ENCODE data around the gene LONP1.
A peak's percentile ranks its signal among the peaks of the same experiment; 100 is the strongest.
"Not testable (repeated sequence)": the region's sequence is repeated elsewhere in the genome, so short reads cannot be mapped to it uniquely, and the experiment has no call there.

Gene LONP1

GRCh38 chr19:5744999-5745398 lies 25.1 kb upstream of the LONP1 start:
- H3K4ac ChIP-seq (ENCODE audit: low read depth in 1 of 2, low read length in 2 of 2); H3K23ac ChIP-seq (ENCODE audit: low read length in 2 of 2); DNase-seq; H3K9me3 ChIP-seq (ENCODE audit: control insufficient read depth, low read length); H3K4me1 ChIP-seq (ENCODE audit: control insufficient read depth, insufficient read depth, low read depth, low read length); H2BK120ac ChIP-seq (ENCODE audit: low read depth, low read length); H2AFZ ChIP-seq (ENCODE audit: low read depth, low read length); H3K14ac ChIP-seq (ENCODE audit: low read length in 2 of 2); H3K9ac ChIP-seq (ENCODE audit: low read length); H4K8ac ChIP-seq (ENCODE audit: low read length); H2BK12ac ChIP-seq (ENCODE audit: low read length in 2 of 2); H3K4me2 ChIP-seq (ENCODE audit: low read length, poor library complexity, severe bottlenecking); H3K27ac ChIP-seq (ENCODE audit: low read length, poor library complexity, severe bottlenecking); H3K36me3 ChIP-seq (ENCODE audit: control insufficient read depth in 1 of 2, insufficient read depth in 2 of 2, low read depth in 1 of 2, low read length in 2 of 2); H4K91ac ChIP-seq (ENCODE audit: low read length); H2AK5ac ChIP-seq (ENCODE audit: low read length, severe bottlenecking); H3K18ac ChIP-seq (ENCODE audit: low read depth in 1 of 2, low read length in 2 of 2); H2BK5ac ChIP-seq (ENCODE audit: low read depth, low read length, poor library complexity, severe bottlenecking); H3K79me1 ChIP-seq (replicated peaks; ENCODE audit: low read length, poor library complexity, severe bottlenecking); H3K4me3 ChIP-seq (ENCODE audit: insufficient read depth in 1 of 2, low read depth in 1 of 2, low read length in 2 of 2); H2BK15ac ChIP-seq (ENCODE audit: low read depth, poor library complexity, severe bottlenecking): not testable (repeated sequence)
- H3K27me3 ChIP-seq (ENCODE audit: control insufficient read depth in 1 of 2, insufficient read depth in 1 of 2, low read length in 2 of 2) = peaks cover 5 to 25% of the 10 kb centered on the region in 2 experiments
- WGBS = 88% methylated on average over 5 of the region's 10 CpGs

DNA sequence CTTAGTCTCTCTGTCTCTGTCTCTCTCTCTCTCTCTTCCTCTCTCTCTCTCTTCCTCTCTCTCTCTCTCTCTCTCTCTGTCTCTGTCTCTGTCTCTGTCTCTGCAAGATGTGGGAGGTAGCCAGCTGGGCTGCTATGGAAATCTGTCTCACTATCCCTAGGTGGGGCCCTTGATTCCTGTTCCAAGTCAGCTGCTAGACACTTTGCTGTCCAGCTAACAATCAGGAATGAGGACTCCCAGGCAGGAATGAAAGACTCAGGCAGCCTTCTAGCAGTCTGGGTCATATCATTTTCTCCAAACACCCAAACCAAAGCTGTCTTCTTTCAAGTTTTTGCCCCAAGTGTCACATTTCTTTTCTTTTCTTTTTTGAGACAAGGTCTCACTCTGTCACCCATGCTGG lies 23.7 kb upstream of the LONP1 start:
- H2BK15ac ChIP-seq (ENCODE audit: low read depth, poor library complexity, severe bottlenecking) = no peak overlapping the region
- no peak overlapping the region for H3K4ac ChIP-seq (ENCODE audit: low read depth in 1 of 2, low read length in 2 of 2)
- H3K4me2 ChIP-seq (ENCODE audit: low read length, poor library complexity, severe bottlenecking) = no peak overlapping the region
- no peak overlapping the region for H2BK12ac ChIP-seq (ENCODE audit: low read length in 2 of 2)
- no peak overlapping the region for H3K14ac ChIP-seq (ENCODE audit: low read length in 2 of 2)
- H3K36me3 ChIP-seq (ENCODE audit: control insufficient read depth in 1 of 2, insufficient read depth in 2 of 2, low read depth in 1 of 2, low read length in 2 of 2) = no peaks in the 10 kb centered on the region
- no peak overlapping the region for H4K8ac ChIP-seq (ENCODE audit: low read length)
- DNase-seq = peak; percentile 11
- H2BK120ac ChIP-seq (ENCODE audit: low read depth, low read length) = no peak overlapping the region
- H2AK5ac ChIP-seq (ENCODE audit: low read length, severe bottlenecking) = no peak overlapping the region
- no peak overlapping the region for H3K4me3 ChIP-seq (ENCODE audit: insufficient read depth in 1 of 2, low read depth in 1 of 2, low read length in 2 of 2)
- H2BK5ac ChIP-seq (ENCODE audit: low read depth, low read length, poor library complexity, severe bottlenecking) = no peak overlapping the region
- no peak overlapping the region for H3K23ac ChIP-seq (ENCODE audit: low read length in 2 of 2)
- H3K27me3 ChIP-seq (ENCODE audit: control insufficient read depth in 1 of 2, insufficient read depth in 1 of 2, low read length in 2 of 2) = peaks cover 5 to 21% of the 10 kb centered on the region in 2 experiments
- no peaks in the 10 kb centered on the region for H3K79me1 ChIP-seq (replicated peaks; ENCODE audit: low read length, poor library complexity, severe bottlenecking)
- H3K9ac ChIP-seq (ENCODE audit: low read length) = no peak overlapping the region
- no peak overlapping the region for H3K27ac ChIP-seq (ENCODE audit: low read length, poor library complexity, severe bottlenecking)
- peaks cover 3% of the 10 kb centered on the region for H3K4me1 ChIP-seq (ENCODE audit: control insufficient read depth, insufficient read depth, low read depth, low read length)
- H2AFZ ChIP-seq (ENCODE audit: low read depth, low read length) = no peak overlapping the region
- H3K18ac ChIP-seq (ENCODE audit: low read depth in 1 of 2, low read length in 2 of 2) = no peak overlapping the region
- no peaks in the 10 kb centered on the region for H3K9me3 ChIP-seq (ENCODE audit: control insufficient read depth, low read length)
- H4K91ac ChIP-seq (ENCODE audit: low read length) = no peak overlapping the region

DNA sequence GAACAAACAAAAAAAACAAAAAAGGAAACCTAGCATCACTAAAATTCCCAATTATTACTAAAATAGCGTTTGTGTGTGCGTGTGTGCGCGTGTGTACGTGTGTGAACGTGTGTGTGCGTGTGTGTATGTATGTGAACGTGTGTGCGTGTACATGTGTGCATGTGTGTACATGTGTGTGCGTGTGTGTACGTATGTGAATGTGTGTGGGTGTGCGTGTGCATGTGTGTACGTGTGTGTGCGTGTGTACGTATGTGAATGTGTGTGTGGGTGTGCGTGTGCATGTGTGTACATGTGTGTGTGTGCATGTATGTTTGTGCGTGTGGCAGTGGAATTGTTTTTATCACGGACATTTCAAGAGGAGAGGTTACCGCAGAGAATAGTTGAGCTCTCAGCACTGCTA lies 22.1 kb upstream of the LONP1 start:
- Histone ChIP-seq H3K4me3 (ENCODE audit: insufficient read depth in 1 of 2, low read depth in 1 of 2, low read length in 2 of 2) (no peak overlapping the region), H4K91ac (ENCODE audit: low read length) (no peak overlapping the region), H3K4me1 (ENCODE audit: control insufficient read depth, insufficient read depth, low read depth, low read length) (peaks cover 3% of the 10 kb centered on the region), H2AK5ac (ENCODE audit: low read length, severe bottlenecking) (no peak overlapping the region), H2BK5ac (ENCODE audit: low read depth, low read length, poor library complexity, severe bottlenecking) (no peak overlapping the region), H3K4ac (ENCODE audit: low read depth in 1 of 2, low read length in 2 of 2) (no peak overlapping the region), H2BK12ac (ENCODE audit: low read length in 2 of 2) (no peak overlapping the region), H3K4me2 (ENCODE audit: low read length, poor library complexity, severe bottlenecking) (no peak overlapping the region), H3K9ac (ENCODE audit: low read length) (no peak overlapping the region), H3K23ac (ENCODE audit: low read length in 2 of 2) (no peak overlapping the region), H2BK15ac (ENCODE audit: low read depth, poor library complexity, severe bottlenecking) (no peak overlapping the region), H3K79me1 (replicated peaks; ENCODE audit: low read length, poor library complexity, severe bottlenecking) (no peaks in the 10 kb centered on the region), H4K8ac (ENCODE audit: low read length) (no peak overlapping the region), H3K36me3 (ENCODE audit: control insufficient read depth in 1 of 2, insufficient read depth in 2 of 2, low read depth in 1 of 2, low read length in 2 of 2) (no peaks in the 10 kb centered on the region), H3K9me3 (ENCODE audit: control insufficient read depth, low read length) (no peaks in the 10 kb centered on the region), H3K18ac (ENCODE audit: low read depth in 1 of 2, low read length in 2 of 2) (no peak overlapping the region), H2BK120ac (ENCODE audit: low read depth, low read length) (no peak overlapping the region), H2AFZ (ENCODE audit: low read depth, low read length) (no peak overlapping the region), H3K27ac (ENCODE audit: low read length, poor library complexity, severe bottlenecking) (no peak overlapping the region), H3K14ac (ENCODE audit: low read length in 2 of 2) (peak overlapping the region in 1 of 2 experiments; percentile 53), H3K27me3 (ENCODE audit: control insufficient read depth in 1 of 2, insufficient read depth in 1 of 2, low read length in 2 of 2) (peaks cover 5 to 14% of the 10 kb centered on the region in 2 experiments)
- WGBS = 89% methylated on average over 19 of the region's 19 CpGs
- no peak for DNase-seq

DNA sequence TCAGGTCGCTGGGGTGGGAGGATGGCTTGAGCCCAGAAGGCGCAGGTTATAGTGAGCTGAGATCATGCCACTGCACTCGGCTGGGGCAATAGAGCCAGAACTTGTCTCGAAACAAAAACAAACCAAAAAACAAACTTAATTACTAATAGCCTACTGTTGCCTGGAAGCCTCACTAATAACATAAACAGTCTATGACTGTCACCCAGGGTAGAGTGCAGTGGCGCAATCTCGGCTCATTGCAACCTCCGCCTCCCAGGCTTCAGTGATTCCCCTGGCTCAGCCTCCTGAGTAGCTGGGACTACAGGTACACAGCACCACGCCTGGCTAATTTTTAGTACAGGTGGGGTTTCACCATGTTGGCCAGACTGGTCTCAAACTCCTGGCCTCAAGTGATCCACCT lies 18.5 kb upstream of the LONP1 start:
- H3K18ac ChIP-seq (ENCODE audit: low read depth in 1 of 2, low read length in 2 of 2) = no peak overlapping the region
- no peak overlapping the region for H2BK12ac ChIP-seq (ENCODE audit: low read length in 2 of 2)
- no peak overlapping the region for H2AFZ ChIP-seq (ENCODE audit: low read depth, low read length)
- H3K4ac ChIP-seq (ENCODE audit: low read depth in 1 of 2, low read length in 2 of 2) = no peak overlapping the region
- H3K9me3 ChIP-seq (ENCODE audit: control insufficient read depth, low read length) = no peaks in the 10 kb centered on the region
- no peaks in the 10 kb centered on the region for H3K27me3 ChIP-seq (ENCODE audit: control insufficient read depth in 1 of 2, insufficient read depth in 1 of 2, low read length in 2 of 2)
- H2BK5ac ChIP-seq (ENCODE audit: low read depth, low read length, poor library complexity, severe bottlenecking) = no peak overlapping the region
- no peak overlapping the region for H4K91ac ChIP-seq (ENCODE audit: low read length)
- no peaks in the 10 kb centered on the region for H3K36me3 ChIP-seq (ENCODE audit: control insufficient read depth in 1 of 2, insufficient read depth in 2 of 2, low read depth in 1 of 2, low read length in 2 of 2)
- H2AK5ac ChIP-seq (ENCODE audit: low read length, severe bottlenecking) = no peak overlapping the region
- DNase-seq = peak; percentile 89
- H2BK120ac ChIP-seq (ENCODE audit: low read depth, low read length) = no peak overlapping the region
- WGBS = 50% methylated on average over 8 of the region's 8 CpGs
- H2BK15ac ChIP-seq (ENCODE audit: low read depth, poor library complexity, severe bottlenecking) = no peak overlapping the region
- no peak overlapping the region for H3K23ac ChIP-seq (ENCODE audit: low read length in 2 of 2)
- H3K27ac ChIP-seq (ENCODE audit: low read length, poor library complexity, severe bottlenecking) = no peak overlapping the region
- no peak overlapping the region for H3K14ac ChIP-seq (ENCODE audit: low read length in 2 of 2)
- peaks cover 2% of the 10 kb centered on the region for H3K4me1 ChIP-seq (ENCODE audit: control insufficient read depth, insufficient read depth, low read depth, low read length)
- no peaks in the 10 kb centered on the region for H3K79me1 ChIP-seq (replicated peaks; ENCODE audit: low read length, poor library complexity, severe bottlenecking)
- H3K4me2 ChIP-seq (ENCODE audit: low read length, poor library complexity, severe bottlenecking) = no peak overlapping the region
- no peak overlapping the region for H3K9ac ChIP-seq (ENCODE audit: low read length)
- no peak overlapping the region for H4K8ac ChIP-seq (ENCODE audit: low read length)
- H3K4me3 ChIP-seq (ENCODE audit: insufficient read depth in 1 of 2, low read depth in 1 of 2, low read length in 2 of 2) = no peak overlapping the region
